HEK293 (cell line): Measurements from ENCODE around the gene PARVA.

Source experiments
- CTCF ChIA-PET: fragments of 350-600 bp; formaldehyde crosslinking; extraction: SDS; loops from one replicate; lab custom pipeline; 2021; ENCODE audit warnings: antibody characterized with exemption; lab: Yijun Ruan, JAX
- POLR2A ChIA-PET: fragments of 300-600 bp; formaldehyde crosslinking; extraction: SDS; loops from one replicate; lab custom pipeline; 2020; ENCODE audit warnings: antibody characterized with exemption, inconsistent platforms; lab: Yijun Ruan, JAX
- H3K27ac ChIP-seq: fragments of 200-500 bp; sonication (Bioruptor generic); 2 replicates; pipeline ENCODE4 v1.5.1; 2014; ENCODE audit warnings: low read depth, low read length, control low read depth, inconsistent platforms; ENCODE audit errors: extremely low read depth
- H3K36me3 ChIP-seq, 2 experiments: fragments of 200-500 bp in 1 of 2; sonication (Bioruptor generic) in 1 of 2; 1 replicate in 1 of 2; 2 replicates in 1 of 2; pipeline ENCODE4 v1.5.1; 2014 to 2017; ENCODE audit warnings: inconsistent platforms in 2 of 2, low read length in 2 of 2; ENCODE audit not compliant: control insufficient read depth in 2 of 2, insufficient read depth in 1 of 2
- H3K4me1 ChIP-seq: fragments of 200-500 bp; sonication (Bioruptor generic); 2 replicates; pipeline ENCODE4 v1.5.1; 2014; ENCODE audit warnings: mild to moderate bottlenecking, low read length, inconsistent platforms; ENCODE audit not compliant: control insufficient read depth, insufficient read depth
- H3K4me3 ChIP-seq: 2 replicates; pipeline ENCODE4 v1.5.1; 2011; ENCODE audit warnings: low read depth, mild to moderate bottlenecking, control low read depth, low read length, moderate library complexity
- H3K9me3 ChIP-seq: fragments of 200-500 bp; sonication (Bioruptor generic); 2 replicates; pipeline ENCODE4 v1.5.1; 2014; ENCODE audit warnings: low read depth, low read length, inconsistent platforms; ENCODE audit not compliant: control insufficient read depth, insufficient read depth
- BCL11B ChIP-seq: fragments of 450-650 bp; formaldehyde crosslinking; IDR thresholded peaks from 2 replicates; pipeline ENCODE4 v1.5.1; 2016; ENCODE audit warnings: low read depth, missing biosample characterization, missing genetic modification characterization
- GLI2 ChIP-seq: fragments of 450-650 bp; formaldehyde crosslinking; IDR thresholded peaks from 2 replicates; pipeline ENCODE4; 2017; ENCODE audit warnings: missing biosample characterization, missing genetic modification characterization, low read depth, borderline replicate concordance
- IKZF3 ChIP-seq: fragments of 450-650 bp; IDR thresholded peaks from 2 replicates; pipeline ENCODE4 v1.5.0; 2018; ENCODE audit warnings: missing biosample characterization, mild to moderate bottlenecking, missing genetic modification characterization, moderate library complexity
- KLF9 ChIP-seq: fragments of 450-650 bp; formaldehyde crosslinking; IDR thresholded peaks from 2 replicates; pipeline ENCODE4 v1.5.1; 2016; ENCODE audit warnings: missing biosample characterization, missing genetic modification characterization, low read depth
- MYNN ChIP-seq: fragments of 450-650 bp; formaldehyde crosslinking; IDR thresholded peaks from 2 replicates; pipeline ENCODE4 v1.5.1; 2016; ENCODE audit warnings: missing biosample characterization, missing genetic modification characterization, borderline replicate concordance
- PRDM1 ChIP-seq: fragments of 450-650 bp; formaldehyde crosslinking; IDR thresholded peaks from 2 replicates; pipeline ENCODE4; 2016; ENCODE audit warnings: missing biosample characterization, missing genetic modification characterization
- SCRT1 ChIP-seq: fragments of 450-650 bp; formaldehyde crosslinking; IDR thresholded peaks from 2 replicates; pipeline ENCODE4 v1.5.1; 2016; ENCODE audit warnings: missing biosample characterization, missing genetic modification characterization, borderline replicate concordance
- TRIM28 ChIP-seq: IDR thresholded peaks from 2 replicates; pipeline ENCODE4 v1.6.1; 2011; ENCODE audit warnings: low read length, control low read depth, borderline replicate concordance
- YY2 ChIP-seq: fragments of 450-650 bp; formaldehyde crosslinking; IDR thresholded peaks from 2 replicates; pipeline ENCODE4 v1.5.1; 2016; ENCODE audit warnings: missing biosample characterization, missing genetic modification characterization
- ZBTB20 ChIP-seq: fragments of 450-650 bp; formaldehyde crosslinking; IDR thresholded peaks from 2 replicates; pipeline ENCODE4 v1.5.1; 2016; ENCODE audit warnings: missing biosample characterization, missing genetic modification characterization
- ZNF132 ChIP-seq: fragments of 450-650 bp; formaldehyde crosslinking; IDR thresholded peaks from 2 replicates; pipeline ENCODE4 v1.5.1; 2017; ENCODE audit warnings: missing biosample characterization, missing genetic modification characterization, borderline replicate concordance
- ZNF146 ChIP-seq: fragments of 450-650 bp; formaldehyde crosslinking; IDR thresholded peaks from 2 replicates; pipeline ENCODE4 v1.5.1; 2016; ENCODE audit warnings: missing biosample characterization, missing genetic modification characterization
- ZNF148 ChIP-seq: fragments of 450-650 bp; formaldehyde crosslinking; IDR thresholded peaks from 2 replicates; pipeline ENCODE4 v1.5.0; 2017; ENCODE audit warnings: missing biosample characterization, missing genetic modification characterization, borderline replicate concordance
- ZNF175 ChIP-seq: fragments of 450-650 bp; formaldehyde crosslinking; IDR thresholded peaks from 2 replicates; pipeline ENCODE4 v1.5.1; 2016; ENCODE audit warnings: missing biosample characterization, missing genetic modification characterization
- ZNF266 ChIP-seq: fragments of 450-650 bp; formaldehyde crosslinking; IDR thresholded peaks from 2 replicates; pipeline ENCODE4 v1.5.1; 2016; ENCODE audit warnings: missing biosample characterization, missing genetic modification characterization, low read depth
- ZNF324 ChIP-seq: fragments of 450-650 bp; formaldehyde crosslinking; IDR thresholded peaks from 2 replicates; pipeline ENCODE4 v1.5.1; 2016; ENCODE audit warnings: missing biosample characterization, missing genetic modification characterization
- ZNF449 ChIP-seq: fragments of 450-650 bp; formaldehyde crosslinking; IDR thresholded peaks from 2 replicates; pipeline ENCODE4 v1.5.1; 2017; ENCODE audit warnings: missing biosample characterization, mild to moderate bottlenecking, missing genetic modification characterization, moderate library complexity
- ZNF48 ChIP-seq: fragments of 450-650 bp; formaldehyde crosslinking; IDR thresholded peaks from 2 replicates; pipeline ENCODE4 v1.5.1; 2016; ENCODE audit warnings: missing biosample characterization, missing genetic modification characterization
- ZNF510 ChIP-seq: fragments of 450-650 bp; formaldehyde crosslinking; IDR thresholded peaks from 2 replicates; pipeline ENCODE4 v1.5.1; 2018; ENCODE audit warnings: mild to moderate bottlenecking, missing genetic modification characterization, missing biosample characterization; ENCODE audit not compliant: insufficient replicate concordance
- ZNF626 ChIP-seq: fragments of 450-650 bp; sonication (Bioruptor Pico); formaldehyde crosslinking; IDR thresholded peaks from 2 replicates; pipeline ENCODE4 v1.5.1; 2018; ENCODE audit warnings: missing biosample characterization, missing genetic modification characterization, inconsistent platforms
- ZNF747 ChIP-seq: fragments of 450-650 bp; formaldehyde crosslinking; IDR thresholded peaks from 2 replicates; pipeline ENCODE4 v1.5.1; 2016; ENCODE audit warnings: missing biosample characterization, missing genetic modification characterization
- TF ChIP-seq, protein P1 (sequence below): fragments of 450-650 bp; formaldehyde crosslinking; IDR thresholded peaks from 2 replicates; pipeline ENCODE4 v1.5.1; 2016; ENCODE audit warnings: missing biosample characterization, missing genetic modification characterization
- TF ChIP-seq, protein P2 (sequence below): fragments of 450-650 bp; IDR thresholded peaks from 2 replicates; pipeline ENCODE4 v1.5.1; 2018; ENCODE audit warnings: missing biosample characterization, mild to moderate bottlenecking, missing genetic modification characterization
- TF ChIP-seq, protein P3 (sequence below): fragments of 450-650 bp; formaldehyde crosslinking; IDR thresholded peaks from 2 replicates; pipeline ENCODE4 v1.5.1; 2016; ENCODE audit warnings: missing biosample characterization, missing genetic modification characterization

Gene PARVA

GRCh38 chr11:12456651-12457579, 79.5 kb downstream of the PARVA start:
- no peaks in the 10 kb centered on the region for H3K9me3 ChIP-seq
- no peak overlapping the region for H3K4me3 ChIP-seq
- H3K36me3 ChIP-seq = no peaks in the 10 kb centered on the region
- ChIA-PET POLR2A (no interaction called here), CTCF (interaction anchor here (0.6 kb wide), 2 partner anchors 214 to 376 kb away, joined by 3 to 4 read pairs; no protein-coding TSS in a partner anchor)
- no peak overlapping the region for H3K27ac ChIP-seq
- H3K4me1 ChIP-seq = no peaks in the 10 kb centered on the region
- TF ChIP-seq KLF9 (no peak), ZNF132 (tag by site-specific recombination) (no peak), ZNF747 (no peak), GLI2 (tag by site-specific recombination) (no peak), ZNF175 (no peak), ZNF626 (tag by site-specific recombination) (no peak), ZNF266 (tag by site-specific recombination) (no peak), SCRT1 (tag by site-specific recombination) (no peak), TRIM28 (no peak), MYNN (tag by site-specific recombination) (no peak), ZNF146 (tag by site-specific recombination) (no peak), IKZF3 (no peak), PRDM1 (no peak), ZNF510 (no peak), YY2 (no peak), BCL11B (tag by site-specific recombination) (no peak), ZBTB20 (tag by site-specific recombination) (no peak), ZNF324 (tag by site-specific recombination) (no peak)
- TF ChIP-seq, protein P1, sequence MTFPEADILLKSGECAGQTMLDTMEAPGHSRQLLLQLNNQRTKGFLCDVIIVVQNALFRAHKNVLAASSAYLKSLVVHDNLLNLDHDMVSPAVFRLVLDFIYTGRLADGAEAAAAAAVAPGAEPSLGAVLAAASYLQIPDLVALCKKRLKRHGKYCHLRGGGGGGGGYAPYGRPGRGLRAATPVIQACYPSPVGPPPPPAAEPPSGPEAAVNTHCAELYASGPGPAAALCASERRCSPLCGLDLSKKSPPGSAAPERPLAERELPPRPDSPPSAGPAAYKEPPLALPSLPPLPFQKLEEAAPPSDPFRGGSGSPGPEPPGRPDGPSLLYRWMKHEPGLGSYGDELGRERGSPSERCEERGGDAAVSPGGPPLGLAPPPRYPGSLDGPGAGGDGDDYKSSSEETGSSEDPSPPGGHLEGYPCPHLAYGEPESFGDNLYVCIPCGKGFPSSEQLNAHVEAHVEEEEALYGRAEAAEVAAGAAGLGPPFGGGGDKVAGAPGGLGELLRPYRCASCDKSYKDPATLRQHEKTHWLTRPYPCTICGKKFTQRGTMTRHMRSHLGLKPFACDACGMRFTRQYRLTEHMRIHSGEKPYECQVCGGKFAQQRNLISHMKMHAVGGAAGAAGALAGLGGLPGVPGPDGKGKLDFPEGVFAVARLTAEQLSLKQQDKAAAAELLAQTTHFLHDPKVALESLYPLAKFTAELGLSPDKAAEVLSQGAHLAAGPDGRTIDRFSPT = no peak
- TF ChIP-seq, protein P2, sequence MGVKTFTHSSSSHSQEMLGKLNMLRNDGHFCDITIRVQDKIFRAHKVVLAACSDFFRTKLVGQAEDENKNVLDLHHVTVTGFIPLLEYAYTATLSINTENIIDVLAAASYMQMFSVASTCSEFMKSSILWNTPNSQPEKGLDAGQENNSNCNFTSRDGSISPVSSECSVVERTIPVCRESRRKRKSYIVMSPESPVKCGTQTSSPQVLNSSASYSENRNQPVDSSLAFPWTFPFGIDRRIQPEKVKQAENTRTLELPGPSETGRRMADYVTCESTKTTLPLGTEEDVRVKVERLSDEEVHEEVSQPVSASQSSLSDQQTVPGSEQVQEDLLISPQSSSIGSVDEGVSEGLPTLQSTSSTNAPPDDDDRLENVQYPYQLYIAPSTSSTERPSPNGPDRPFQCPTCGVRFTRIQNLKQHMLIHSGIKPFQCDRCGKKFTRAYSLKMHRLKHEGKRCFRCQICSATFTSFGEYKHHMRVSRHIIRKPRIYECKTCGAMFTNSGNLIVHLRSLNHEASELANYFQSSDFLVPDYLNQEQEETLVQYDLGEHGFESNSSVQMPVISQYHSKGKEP (tag by site-specific recombination) = no peak

DNA sequence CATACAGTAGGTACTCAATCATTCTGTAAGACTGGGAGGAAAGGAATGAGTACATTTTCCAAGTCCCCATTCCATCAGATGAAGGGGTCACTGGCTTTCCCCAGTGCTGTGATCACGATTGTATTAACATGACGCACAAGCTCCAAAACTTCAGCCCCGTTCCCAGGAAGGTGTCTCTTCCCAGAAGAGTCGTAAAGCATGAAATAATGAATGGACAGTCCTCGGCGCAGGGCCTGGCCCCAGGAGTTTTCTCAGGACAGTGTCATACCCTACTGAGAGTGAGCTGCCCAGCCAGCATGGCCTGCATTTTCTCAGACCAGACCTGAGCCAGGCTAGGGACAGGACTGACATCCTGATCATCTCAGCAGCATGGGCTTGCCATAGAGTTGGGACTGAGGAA, 80.7 kb downstream of the PARVA start:
- Histone ChIP-seq H3K9me3 (no peaks in the 10 kb centered on the region), H3K4me1 (no peaks in the 10 kb centered on the region), H3K27ac (no peak overlapping the region), H3K4me3 (no peak overlapping the region), H3K36me3 (no peaks in the 10 kb centered on the region)
- ChIA-PET POLR2A (no interaction called here), CTCF (no interaction called here)
- TF ChIP-seq, protein P3, sequence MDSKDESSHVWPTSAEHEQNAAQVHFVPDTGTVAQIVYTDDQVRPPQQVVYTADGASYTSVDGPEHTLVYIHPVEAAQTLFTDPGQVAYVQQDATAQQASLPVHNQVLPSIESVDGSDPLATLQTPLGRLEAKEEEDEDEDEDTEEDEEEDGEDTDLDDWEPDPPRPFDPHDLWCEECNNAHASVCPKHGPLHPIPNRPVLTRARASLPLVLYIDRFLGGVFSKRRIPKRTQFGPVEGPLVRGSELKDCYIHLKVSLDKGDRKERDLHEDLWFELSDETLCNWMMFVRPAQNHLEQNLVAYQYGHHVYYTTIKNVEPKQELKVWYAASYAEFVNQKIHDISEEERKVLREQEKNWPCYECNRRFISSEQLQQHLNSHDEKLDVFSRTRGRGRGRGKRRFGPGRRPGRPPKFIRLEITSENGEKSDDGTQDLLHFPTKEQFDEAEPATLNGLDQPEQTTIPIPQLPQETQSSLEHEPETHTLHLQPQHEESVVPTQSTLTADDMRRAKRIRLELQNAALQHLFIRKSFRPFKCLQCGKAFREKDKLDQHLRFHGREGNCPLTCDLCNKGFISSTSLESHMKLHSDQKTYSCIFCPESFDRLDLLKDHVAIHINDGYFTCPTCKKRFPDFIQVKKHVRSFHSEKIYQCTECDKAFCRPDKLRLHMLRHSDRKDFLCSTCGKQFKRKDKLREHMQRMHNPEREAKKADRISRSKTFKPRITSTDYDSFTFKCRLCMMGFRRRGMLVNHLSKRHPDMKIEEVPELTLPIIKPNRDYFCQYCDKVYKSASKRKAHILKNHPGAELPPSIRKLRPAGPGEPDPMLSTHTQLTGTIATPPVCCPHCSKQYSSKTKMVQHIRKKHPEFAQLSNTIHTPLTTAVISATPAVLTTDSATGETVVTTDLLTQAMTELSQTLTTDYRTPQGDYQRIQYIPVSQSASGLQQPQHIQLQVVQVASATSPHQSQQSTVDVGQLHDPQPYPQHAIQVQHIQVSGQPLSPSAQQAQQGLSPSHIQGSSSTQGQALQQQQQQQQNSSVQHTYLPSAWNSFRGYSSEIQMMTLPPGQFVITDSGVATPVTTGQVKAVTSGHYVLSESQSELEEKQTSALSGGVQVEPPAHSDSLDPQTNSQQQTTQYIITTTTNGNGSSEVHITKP = no peak
- no peak for TF ChIP-seq ZNF449 (tag by site-specific recombination)
- TF ChIP-seq ZNF148 (tag by site-specific recombination) = no peak
- no peak for TF ChIP-seq GLI2 (tag by site-specific recombination)
- no peak for TF ChIP-seq ZNF510
- TF ChIP-seq ZNF48 = no peak
